Panc1 (cell line): Measurements from ENCODE around the gene TMED5.

ENCODE experiments used
- SIN3A ChIP-seq: IDR thresholded peaks from 2 replicates; pipeline ENCODE4 v1.6.1; 2012; ENCODE audit warnings: low read depth, mild to moderate bottlenecking, low read length, moderate library complexity, borderline replicate concordance; ENCODE audit not compliant: insufficient read depth
- TF ChIP-seq, protein P1 (sequence below): fragments of 450-650 bp; IDR thresholded peaks from 2 replicates; pipeline ENCODE4 v1.5.1; 2017; ENCODE audit warnings: mild to moderate bottlenecking

- TF ChIP-seq, protein P1, sequence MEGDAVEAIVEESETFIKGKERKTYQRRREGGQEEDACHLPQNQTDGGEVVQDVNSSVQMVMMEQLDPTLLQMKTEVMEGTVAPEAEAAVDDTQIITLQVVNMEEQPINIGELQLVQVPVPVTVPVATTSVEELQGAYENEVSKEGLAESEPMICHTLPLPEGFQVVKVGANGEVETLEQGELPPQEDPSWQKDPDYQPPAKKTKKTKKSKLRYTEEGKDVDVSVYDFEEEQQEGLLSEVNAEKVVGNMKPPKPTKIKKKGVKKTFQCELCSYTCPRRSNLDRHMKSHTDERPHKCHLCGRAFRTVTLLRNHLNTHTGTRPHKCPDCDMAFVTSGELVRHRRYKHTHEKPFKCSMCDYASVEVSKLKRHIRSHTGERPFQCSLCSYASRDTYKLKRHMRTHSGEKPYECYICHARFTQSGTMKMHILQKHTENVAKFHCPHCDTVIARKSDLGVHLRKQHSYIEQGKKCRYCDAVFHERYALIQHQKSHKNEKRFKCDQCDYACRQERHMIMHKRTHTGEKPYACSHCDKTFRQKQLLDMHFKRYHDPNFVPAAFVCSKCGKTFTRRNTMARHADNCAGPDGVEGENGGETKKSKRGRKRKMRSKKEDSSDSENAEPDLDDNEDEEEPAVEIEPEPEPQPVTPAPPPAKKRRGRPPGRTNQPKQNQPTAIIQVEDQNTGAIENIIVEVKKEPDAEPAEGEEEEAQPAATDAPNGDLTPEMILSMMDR = no peak
- TF ChIP-seq SIN3A = no peak
Measured at GRCh38 chr1:93152835-93153234, 27.4 kb downstream of the TMED5 start.
